WI38 (cell line): ENCODE measurements around the gene UBE2K.
"Not testable (repeated sequence)": the region's sequence is repeated elsewhere in the genome, so short reads cannot be mapped to it uniquely, and the experiment has no call there.

Experiments used
- H3K4me3 ChIP-seq: 2 replicates; pipeline ENCODE4 v1.5.1; 2011; ENCODE audit warnings: low read depth, mild to moderate bottlenecking, control low read depth, low read length
- CTCF ChIP-seq: IDR thresholded peaks from 2 replicates; pipeline ENCODE4 v1.5.1; 2012; ENCODE audit warnings: low read depth, mild to moderate bottlenecking, control low read depth, low read length

The UBE2K gene

DNA sequence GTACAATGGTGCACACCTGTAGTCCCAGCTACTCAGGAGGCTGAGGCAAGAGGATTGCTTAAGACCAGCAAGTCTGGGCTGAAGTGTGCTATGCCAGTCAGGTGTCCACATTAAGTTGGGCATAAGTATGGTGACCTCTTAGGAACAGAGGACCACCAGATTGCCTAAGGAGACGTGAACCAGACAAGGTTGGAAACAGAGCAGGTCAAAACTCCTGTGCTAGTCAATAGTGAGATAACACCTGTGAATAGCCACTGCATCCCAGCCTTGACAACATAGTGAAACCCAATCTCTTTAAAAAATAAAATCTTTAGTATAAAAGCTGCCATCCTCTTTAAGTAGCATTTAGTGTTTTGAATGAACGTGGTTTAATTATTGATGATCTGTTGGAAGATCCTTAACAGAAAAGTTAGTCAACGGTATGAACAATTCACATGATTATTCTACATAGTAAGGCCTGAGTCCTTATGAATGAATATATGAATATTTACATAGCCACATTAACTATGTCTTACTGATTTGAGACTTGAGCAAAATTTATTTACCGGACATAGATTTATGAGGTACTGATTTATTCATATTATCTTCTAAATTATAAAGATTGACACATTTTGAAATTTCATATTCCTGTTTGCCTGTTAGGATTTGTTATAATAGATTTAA, 63.2 kb downstream of the UBE2K start:
- no peak for TF ChIP-seq CTCF
- H3K4me3 ChIP-seq, result no peak overlapping the region

DNA sequence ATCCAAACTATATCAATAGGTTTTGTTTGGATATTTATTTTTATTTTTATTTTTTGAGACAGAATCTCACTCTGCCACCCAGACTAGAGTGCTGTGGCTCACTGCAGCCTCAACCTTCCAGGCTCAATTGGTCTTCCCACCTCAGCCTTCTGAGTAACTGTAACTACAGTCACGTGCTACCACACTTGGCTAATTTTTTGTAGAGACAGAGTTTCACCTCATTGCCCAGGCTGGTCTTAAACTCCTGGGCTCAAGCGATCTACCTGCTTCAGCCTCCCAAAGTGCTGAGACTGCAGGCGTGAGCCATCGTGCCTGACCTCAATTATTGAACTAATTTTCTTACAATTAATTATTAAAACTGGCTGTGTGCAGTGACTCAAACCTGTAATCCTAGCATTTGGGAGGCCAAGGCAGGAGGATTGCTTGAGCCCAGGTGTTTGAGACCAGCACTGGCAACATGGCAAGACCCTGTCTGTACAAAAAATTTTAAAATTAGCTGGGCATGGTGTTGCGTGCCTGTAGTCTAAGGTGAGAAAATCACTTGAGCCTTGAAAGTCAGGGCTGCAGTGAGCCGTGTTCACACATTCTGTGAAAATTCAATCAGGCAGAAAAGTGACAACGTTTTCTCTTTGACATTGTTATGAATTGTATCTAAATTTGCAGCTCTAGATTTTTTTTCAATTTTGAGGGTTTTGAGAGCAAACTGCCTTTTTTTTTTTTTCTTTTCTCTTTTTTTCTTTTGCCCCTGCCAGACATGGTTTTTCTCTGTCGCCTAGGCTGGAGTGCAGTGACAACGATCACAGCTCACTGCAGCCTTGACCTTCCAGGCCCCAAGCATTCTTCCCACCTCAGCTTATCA, 66.0 kb downstream of the UBE2K start:
- H3K4me3 ChIP-seq, result no peak overlapping the region
- TF ChIP-seq CTCF, result no peak

GRCh38 chr4:39770005-39770404, 72.1 kb downstream of the UBE2K start:
- no peak for TF ChIP-seq CTCF
- no peak overlapping the region for H3K4me3 ChIP-seq

- H3K4me3 ChIP-seq, result no peak overlapping the region
- no peak for TF ChIP-seq CTCF
These were observed 72.5 kb downstream of the UBE2K start for GRCh38 chr4:39770471-39770870.

DNA sequence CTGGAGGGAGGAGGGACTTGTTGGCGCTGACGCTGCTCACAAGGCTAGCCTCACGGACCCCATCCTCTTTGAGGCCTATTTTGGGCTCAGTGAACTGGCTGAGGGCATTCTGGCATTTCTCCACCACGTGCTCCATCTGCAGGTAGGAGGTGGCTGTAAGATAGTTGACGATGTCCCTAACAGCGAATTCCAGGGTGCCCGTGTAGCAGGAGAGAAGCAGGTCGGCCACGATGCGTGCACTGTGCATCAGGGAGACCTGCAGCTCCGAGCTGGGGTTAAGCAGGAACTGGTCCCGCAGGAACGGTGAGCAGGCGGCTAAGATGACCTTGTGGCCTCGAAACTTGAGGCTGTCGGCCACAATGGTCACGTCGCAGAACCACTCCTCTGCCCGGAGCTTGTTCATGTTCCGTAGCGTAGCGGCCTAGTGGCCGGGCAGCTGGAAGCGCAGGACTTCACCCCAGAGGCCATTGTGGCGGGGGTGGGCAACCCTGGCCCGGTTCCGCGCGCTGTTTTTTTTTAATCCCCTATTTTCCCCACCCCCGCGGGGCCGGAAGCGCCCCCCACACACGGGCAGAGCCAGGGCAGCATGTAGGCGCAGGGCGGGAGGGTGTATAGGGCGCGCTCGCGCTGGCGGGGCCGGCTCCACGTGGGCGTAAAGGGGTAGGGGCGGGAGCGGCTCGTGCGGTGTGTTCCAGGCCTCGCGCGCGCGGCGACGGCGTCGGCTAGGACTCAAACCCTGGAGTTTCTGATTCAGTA, 73.2 kb downstream of the UBE2K start:
- no peak overlapping the region for H3K4me3 ChIP-seq
- no peak for TF ChIP-seq CTCF

DNA sequence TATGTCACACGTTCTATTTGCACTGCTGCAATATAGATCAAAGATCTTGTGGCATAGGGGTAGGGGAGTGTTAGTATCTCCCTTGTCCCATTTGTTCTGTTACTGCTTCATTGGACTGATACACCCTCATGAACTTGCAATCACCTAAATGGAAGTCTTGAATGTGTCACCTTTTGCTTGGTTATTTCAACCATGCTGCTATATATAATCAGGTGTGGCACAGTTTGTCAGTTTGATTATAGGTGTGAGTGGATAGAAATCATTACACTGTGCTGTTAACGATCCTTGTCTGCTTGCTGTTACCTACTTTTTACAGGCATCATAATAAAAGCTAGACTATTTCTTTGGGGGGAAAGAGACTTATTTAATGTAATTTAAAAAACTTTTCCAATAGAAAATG, 84.1 kb downstream of the UBE2K start:
- H3K4me3 ChIP-seq, result not testable (repeated sequence)

DNA sequence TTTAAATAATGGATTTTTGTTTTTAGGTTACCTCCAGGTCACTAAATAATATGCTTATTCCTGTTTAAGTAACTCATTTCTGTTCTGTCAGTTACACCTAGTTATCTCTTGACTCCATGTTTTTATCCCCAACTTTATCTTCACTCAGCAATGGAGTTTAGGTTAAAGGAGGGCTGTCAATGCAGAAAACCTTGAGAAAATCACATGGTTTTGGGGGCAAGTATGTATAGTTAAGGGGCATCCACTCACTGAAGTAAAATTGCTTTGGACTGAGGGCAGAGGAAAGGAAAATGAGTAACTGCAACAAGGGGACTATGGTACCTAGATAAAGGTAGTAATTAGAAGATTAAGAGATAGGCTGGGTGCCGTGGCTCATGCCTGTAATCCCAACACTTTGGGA, 87.1 kb downstream of the UBE2K start:
- TF ChIP-seq CTCF, result no peak

More for the DNA sequence above, 87.1 kb downstream of the UBE2K start:
- no peak overlapping the region for H3K4me3 ChIP-seq
